Left lung (tissue), 10 donors: ENCODE results near the gene NAP1L4. TPM values are rescaled to one million over a fixed set of nuclear protein-coding genes. Genes with fewer than 3 reads are reported as not detected.

Experiments
- ATAC-seq: fragments of 200-7000 bp; cut with Tn5 transposase; one replicate; pipeline ENCODE4 v1.9.1; 2020; ENCODE audit warnings: moderate library complexity
- DNase-seq, 4 donors: peaks; one replicate each; pipeline ENCODE4 v3.0.0-alpha.2; 2013 to 2020
- H3K27ac ChIP-seq, 2 donors: fragments of 200-600 bp; sonication (generic) in 1 of 2; one replicate each; pipeline versions ENCODE4 v1.5.0 to v1.8.0; 2020 to 2021
- H3K27me3 ChIP-seq, 2 donors: fragments of 200-600 bp; sonication (generic) in 1 of 2; one replicate each; pipeline versions ENCODE4 v1.5.0 to v1.8.0; 2020 to 2021
- H3K36me3 ChIP-seq, 2 donors: fragments of 200-600 bp; sonication (generic) in 1 of 2; one replicate each; pipeline versions ENCODE4 v1.5.0 to v1.8.0; 2020 to 2021
- H3K4me1 ChIP-seq, 2 donors: fragments of 200-600 bp; one replicate each; pipeline ENCODE4 v1.8.0; 2021
- H3K4me3 ChIP-seq, 2 donors: fragments of 200-600 bp; sonication (generic) in 1 of 2; one replicate each; pipeline versions ENCODE4 v1.5.0 to v1.8.0; 2020 to 2021; ENCODE audit warnings: mild to moderate bottlenecking in 1 of 2
- H3K9me3 ChIP-seq, 2 donors: fragments of 200-600 bp; sonication (generic) in 1 of 2; one replicate each; pipeline versions ENCODE4 v1.5.0 to v1.8.0; 2020 to 2021
- intact Hi-C, 2 donors: fragments of 100-400 bp; cut with DNase I; formaldehyde crosslinking; loops; one replicate each; pipeline versions ENCODE4 v1.11.2 to v1.14.2; 2022
- polyA plus RNA-seq, 6 donors: library from polyadenylated mRNA; unstranded; fragments of 120-200 nt; gene quantifications; one replicate each; pipeline ENCODE4 v1.2.1, GENCODE V29; 2013; ENCODE audit not compliant: insufficient read length in 6 of 6
- total RNA-seq, 2 donors: library from RNA; stranded (reverse); fragmentation: NEBNext Ultra II Directional; extraction: Animal tissue kit (Norgen Biotek cat#: 25700); gene quantifications; one replicate each; pipeline ENCODE4 v1.2.1, GENCODE V29; 2021
- TF ChIP-seq, protein P1 (sequence below), 2 donors: fragments of 200-600 bp; sonication (generic) in 1 of 2; IDR thresholded peaks; one replicate each; pipeline versions ENCODE4 v1.5.0 to v1.8.0; 2021; ENCODE audit warnings: antibody characterized with exemption in 2 of 2
- donor health status: DM: no; HTN: yes; CAD: no.
- donor health status: DM: no; HTN: no; CAD: no.

Gene NAP1L4
- total and polyA plus RNA-seq, 8 donors, result 101 to 204 (median 180) TPM

DNA sequence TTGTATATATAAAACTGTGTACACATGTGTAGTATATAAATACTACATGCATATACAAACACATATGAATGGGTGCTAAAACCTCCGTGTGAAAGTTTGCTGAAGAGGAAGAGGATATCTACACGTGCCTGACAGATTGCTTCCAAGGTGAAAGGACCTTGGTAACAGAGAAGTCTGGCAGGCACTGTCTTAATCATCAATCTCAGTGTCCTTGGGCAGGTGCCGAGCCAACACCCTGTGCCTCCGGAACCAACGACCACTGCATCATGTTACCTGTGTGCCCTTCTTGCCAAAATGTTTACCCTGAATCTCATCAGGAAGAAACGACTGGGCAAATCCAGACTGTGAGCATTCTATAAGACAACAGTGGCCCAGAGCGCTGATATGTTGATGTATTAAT, 15.0 kb downstream of the NAP1L4 start:
- intact Hi-C loops, result no loop called here
- ATAC-seq (no peak), DNase-seq (no peak)
- Histone ChIP-seq H3K27me3 (no peaks in the 10 kb centered on the region), H3K27ac (no peak overlapping the region), H3K4me1 (peaks cover 0 to 5% of the 10 kb centered on the region in 2 donors), H3K9me3 (no peaks in the 10 kb centered on the region), H3K36me3 (peaks cover 0 to 76% of the 10 kb centered on the region in 2 donors), H3K4me3 (no peak overlapping the region)
- TF ChIP-seq, protein P1, sequence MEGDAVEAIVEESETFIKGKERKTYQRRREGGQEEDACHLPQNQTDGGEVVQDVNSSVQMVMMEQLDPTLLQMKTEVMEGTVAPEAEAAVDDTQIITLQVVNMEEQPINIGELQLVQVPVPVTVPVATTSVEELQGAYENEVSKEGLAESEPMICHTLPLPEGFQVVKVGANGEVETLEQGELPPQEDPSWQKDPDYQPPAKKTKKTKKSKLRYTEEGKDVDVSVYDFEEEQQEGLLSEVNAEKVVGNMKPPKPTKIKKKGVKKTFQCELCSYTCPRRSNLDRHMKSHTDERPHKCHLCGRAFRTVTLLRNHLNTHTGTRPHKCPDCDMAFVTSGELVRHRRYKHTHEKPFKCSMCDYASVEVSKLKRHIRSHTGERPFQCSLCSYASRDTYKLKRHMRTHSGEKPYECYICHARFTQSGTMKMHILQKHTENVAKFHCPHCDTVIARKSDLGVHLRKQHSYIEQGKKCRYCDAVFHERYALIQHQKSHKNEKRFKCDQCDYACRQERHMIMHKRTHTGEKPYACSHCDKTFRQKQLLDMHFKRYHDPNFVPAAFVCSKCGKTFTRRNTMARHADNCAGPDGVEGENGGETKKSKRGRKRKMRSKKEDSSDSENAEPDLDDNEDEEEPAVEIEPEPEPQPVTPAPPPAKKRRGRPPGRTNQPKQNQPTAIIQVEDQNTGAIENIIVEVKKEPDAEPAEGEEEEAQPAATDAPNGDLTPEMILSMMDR (IDR thresholded peaks at IDR 0.05), result no peak

DNA sequence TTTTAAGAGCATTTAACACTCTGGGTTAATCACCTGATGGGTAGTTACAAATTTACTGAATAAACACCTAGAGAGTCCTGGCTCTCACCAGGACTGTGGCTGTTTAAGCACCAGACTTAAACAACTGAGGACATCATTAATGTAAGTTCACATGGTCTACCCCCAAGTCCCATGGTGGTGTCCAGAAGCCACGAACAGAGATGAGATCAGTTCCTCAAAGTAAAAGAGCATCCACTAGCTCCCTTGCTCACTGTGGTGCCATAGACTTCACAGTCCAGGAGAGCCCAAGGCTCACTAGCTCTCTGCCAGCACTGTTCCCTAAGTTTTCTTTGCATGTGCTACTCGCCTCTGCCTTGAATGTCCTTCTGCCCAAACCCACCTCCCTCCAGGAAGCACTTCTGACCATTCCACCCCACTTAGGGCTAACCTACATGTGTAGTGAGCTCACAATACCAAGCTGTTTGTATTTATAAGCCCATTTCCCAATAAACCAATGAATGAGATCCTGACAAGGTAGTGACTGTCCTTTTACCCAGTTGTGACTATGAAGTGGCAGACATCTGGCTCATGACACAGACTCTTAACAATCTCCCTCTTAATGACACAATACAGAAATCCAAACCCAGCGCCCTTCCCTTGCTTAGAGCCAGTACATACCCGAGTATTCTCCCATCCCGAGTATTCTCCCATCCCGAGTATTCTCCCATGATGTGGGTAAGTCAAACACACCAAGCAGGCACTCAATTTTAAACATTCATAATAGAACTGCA, 15.7 kb downstream of the NAP1L4 start:
- Histone ChIP-seq H3K27ac (no peak overlapping the region), H3K27me3 (no peaks in the 10 kb centered on the region), H3K4me1 (no peaks in the 10 kb centered on the region), H3K4me3 (no peak overlapping the region), H3K36me3 (peaks cover 0 to 82% of the 10 kb centered on the region in 2 donors), H3K9me3 (no peaks in the 10 kb centered on the region)
- intact Hi-C loops, result no loop called here
- TF ChIP-seq, protein P1 (IDR thresholded peaks at IDR 0.05), result no peak
- DNase-seq, result no peak
- no peak for ATAC-seq

DNA sequence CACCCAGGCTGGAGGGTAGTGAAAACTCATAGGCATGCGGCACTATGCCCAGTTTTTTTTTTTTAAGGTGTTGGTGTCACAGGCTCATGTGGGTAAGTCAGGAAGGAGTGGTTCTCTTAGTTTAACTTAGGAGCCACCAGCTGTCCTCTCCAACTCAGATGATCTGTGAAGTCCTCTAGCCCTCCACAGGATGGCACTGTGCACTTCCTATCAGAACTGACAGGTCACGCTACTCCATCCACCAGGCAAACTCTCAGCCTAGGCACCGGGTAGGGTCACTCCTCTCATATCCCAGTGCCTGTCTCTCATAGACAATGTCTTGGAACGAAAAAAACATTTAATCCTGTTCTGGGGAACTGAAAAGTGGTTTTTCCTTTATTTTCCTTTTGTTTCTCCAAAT, 16.5 kb downstream of the NAP1L4 start:
- Histone ChIP-seq H3K27ac (no peak overlapping the region), H3K27me3 (no peaks in the 10 kb centered on the region), H3K4me3 (no peak overlapping the region), H3K36me3 (peaks cover 0 to 91% of the 10 kb centered on the region in 2 donors), H3K9me3 (no peaks in the 10 kb centered on the region), H3K4me1 (no peaks in the 10 kb centered on the region)
- ATAC-seq, result peak; percentile 65
- intact Hi-C loops, result no loop called here
- no peak for DNase-seq
- TF ChIP-seq, protein P1 (IDR thresholded peaks at IDR 0.05), result peak in 1 of 2 donors; percentile 23

DNA sequence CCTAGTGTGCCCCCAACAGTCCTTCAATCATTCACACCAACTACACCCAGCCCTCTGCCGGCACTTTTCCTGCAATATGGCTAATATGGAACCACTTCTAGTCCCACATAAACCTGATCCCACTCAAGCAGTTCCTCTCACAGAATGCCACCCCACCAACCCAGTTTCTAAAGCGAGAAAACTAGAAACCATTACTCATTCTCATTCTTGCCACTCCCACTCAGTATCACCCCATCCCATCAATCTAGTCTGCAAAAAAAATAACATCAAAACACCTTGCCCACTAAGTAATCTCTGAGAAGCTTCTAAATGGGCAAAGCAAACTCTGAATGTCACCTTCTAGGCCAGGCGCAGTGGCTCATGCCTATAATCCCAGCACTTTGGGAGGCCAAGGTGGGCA, 17.9 kb downstream of the NAP1L4 start:
- no peak for ATAC-seq
- no peaks in the 10 kb centered on the region for H3K4me1 ChIP-seq
- H3K9me3 ChIP-seq, result no peaks in the 10 kb centered on the region
- intact Hi-C loops, result no loop called here
- no peaks in the 10 kb centered on the region for H3K27me3 ChIP-seq
- no peak overlapping the region for H3K27ac ChIP-seq
- TF ChIP-seq, protein P1 (IDR thresholded peaks at IDR 0.05), result no peak
- no peak for DNase-seq
- peaks cover 0 to 100% of the 10 kb centered on the region in 2 donors for H3K36me3 ChIP-seq
- H3K4me3 ChIP-seq, result no peak overlapping the region

GRCh38 chr11:2968341-2968900, 23.7 kb downstream of the NAP1L4 start:
- Histone ChIP-seq H3K9me3 (no peaks in the 10 kb centered on the region), H3K27ac (no peak overlapping the region), H3K4me1 (no peaks in the 10 kb centered on the region), H3K36me3 (peaks cover 0 to 100% of the 10 kb centered on the region in 2 donors), H3K27me3 (no peaks in the 10 kb centered on the region), H3K4me3 (no peak overlapping the region)
- intact Hi-C loops, result no loop called here
- TF ChIP-seq, protein P1 (IDR thresholded peaks at IDR 0.05), result no peak
- ATAC-seq (no peak), DNase-seq (no peak)
